Measurements from ENCODE around the gene MAP3K9.

Gene MAP3K9

DNA sequence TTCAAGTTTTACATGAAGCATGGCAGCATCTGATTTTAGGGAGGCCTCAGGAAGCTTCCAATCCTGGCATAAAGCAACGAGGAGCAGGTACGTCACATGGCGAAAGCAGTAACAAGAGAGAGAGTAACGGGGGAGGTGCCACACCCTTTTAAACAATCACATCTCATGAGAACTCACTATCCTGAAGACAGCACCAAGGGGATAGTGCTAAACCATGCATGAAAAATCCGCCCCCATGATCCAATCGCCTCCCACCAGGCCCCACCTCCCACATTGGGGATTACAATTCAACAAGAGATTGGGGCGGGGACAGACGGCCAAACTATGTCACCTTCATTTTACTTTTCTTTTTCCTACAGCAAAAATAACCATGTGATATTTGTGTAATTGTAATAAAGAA, 7.2 kb upstream of the MAP3K9 start:
- DNase-seq, result no peak

DNA sequence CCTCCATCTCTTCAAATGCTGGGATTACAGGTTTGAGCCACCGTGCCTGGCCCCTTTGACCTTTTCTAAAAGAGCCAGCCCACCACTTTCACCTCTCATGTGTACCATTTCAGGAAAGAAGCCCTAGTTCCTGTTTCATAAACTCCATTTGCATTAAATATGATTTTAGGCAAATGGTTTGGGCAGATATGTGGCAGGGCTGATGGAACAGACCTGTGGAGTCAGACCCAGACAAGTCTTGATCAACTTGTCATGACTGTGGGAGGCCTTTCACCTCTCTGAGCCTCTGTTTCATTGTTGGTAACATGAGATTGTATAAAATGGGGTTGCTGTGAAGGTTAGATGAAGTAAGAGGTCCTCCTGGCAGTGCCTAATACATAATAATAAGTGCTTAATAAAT, 5.2 kb upstream of the MAP3K9 start:
- no peak for DNase-seq

DNA sequence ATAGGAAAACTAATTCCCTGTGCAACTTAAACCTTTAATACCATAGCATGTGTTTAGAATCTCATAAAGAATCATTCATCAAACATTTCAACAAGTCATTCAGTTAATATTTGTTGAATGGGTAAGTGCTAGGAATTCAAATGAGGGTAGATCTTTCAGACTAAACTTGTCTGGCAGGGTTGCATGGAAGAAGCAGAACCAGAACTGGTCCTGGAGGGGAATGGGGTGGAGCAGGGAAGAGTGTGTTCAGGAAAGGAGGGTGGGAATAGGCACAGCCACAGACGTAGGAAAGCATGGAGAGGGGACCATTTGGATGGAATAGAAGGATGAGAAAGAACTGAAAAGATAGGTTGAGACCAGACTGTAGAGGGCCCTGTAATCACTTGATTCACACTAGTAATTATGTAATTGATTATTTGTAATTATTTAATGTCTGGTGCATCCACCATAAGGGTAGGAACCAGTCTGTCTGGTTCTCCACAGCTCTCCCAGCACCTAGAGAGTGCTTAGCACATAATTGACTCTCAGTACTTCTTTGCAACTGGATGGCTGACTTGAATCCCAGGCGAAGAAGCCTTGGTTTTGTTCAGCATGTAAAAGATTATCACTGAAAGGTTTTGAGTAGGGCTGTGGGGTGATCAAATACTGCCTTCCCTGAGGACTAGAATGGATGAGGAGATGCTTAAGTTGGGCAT, 3.0 kb upstream of the MAP3K9 start:
- no peak for DNase-seq

DNA sequence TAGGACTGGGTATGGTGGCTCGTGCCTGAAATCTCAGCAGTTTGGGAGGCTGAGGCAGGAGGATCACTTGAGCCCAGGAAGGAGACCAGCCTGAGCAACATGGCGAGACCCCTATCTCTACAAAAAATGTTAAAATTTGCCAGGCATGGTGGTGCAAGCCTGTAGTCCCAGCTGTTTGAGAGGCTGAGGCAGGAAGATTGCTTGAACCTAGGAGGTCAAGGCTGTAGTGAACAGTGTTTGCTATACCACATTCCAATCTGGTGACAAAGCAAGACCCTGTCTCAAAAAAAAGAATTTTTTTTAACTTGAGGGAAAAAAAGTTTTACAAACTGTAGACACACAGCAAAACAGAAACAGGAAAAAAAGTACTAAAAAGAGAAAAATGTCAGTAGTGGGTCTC, 2.3 kb upstream of the MAP3K9 start:
- no peak for DNase-seq

DNA sequence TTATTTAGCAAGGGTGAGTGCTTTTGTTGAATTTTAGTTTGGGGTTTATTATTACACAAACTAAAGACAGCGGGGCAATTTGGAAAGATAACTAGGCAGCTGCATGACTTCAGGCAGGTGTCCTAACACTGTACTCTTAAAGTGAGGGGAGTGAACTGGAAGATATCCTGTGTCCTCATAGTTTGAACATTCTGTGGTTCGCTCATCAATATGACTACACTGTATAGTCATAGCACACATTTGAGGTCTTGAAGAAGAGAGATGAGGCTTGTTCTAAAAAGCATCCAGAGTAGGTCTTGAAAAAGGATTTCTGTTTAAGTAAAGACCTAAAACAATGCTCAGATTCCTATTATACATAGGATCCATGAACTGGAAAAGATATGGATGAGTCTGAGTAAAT, 1.7 kb upstream of the MAP3K9 start:
- no peak for DNase-seq

DNA sequence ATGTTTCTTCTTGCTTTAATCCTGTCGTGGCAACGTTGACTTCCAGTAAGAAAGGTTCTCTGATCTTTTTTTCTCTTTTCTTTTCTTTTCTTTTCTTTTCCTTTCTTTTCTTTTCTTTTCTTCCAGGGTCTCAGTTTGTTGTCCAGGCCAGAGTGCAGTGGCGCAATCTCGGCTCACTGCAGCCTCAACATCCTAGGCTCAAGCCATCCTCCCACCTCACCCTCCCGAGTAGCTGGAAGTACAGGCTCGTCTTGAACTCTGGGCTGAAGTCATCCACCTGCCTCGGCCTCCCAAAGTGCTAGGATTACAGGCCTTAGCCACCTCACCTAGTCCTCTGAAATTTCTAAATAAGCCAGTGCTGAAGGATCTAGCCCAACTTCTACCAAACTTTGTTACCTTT, 1.3 kb upstream of the MAP3K9 start:
- no peak for DNase-seq

DNA sequence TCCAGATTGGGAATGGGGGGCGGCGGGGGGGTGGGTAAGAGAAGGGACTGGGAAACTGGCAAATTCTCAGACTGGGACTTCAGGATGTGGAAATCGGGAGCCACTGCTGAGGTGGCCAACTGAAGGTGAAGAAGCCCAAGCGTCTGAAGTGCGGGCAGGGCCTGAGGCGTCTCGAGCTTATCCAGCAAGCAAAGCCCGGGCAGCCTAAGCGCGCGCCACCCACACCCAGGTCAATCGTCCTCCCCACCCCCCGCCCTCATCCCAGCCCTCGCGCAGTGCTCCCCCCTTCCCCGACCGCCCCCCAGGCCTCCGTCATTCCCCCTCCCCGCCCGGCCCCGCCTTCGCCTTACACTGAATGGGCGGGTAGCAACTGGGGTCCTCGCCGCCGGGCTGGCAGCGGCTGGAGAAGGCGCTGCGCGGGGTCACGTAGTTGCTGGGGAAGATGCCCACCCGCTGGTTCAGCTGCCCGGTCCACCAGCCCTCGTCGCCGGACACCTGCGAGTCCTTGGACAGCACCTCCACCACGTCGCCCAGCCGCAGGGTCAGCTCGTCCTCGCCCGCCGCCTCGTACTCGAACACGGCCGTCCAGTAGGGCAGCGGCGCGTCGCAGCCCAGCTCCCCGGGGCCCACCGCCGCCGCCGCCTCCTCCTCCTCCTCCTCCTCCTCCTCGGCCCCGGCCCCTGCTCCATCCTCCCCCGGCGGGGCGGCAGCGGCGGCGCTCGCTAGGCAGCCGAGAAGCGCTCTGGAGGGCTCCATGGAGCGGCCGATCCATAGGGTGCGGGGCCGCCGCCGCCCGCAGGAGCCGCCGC, 693 bp downstream of the MAP3K9 start:
- no peak for DNase-seq

DNA sequence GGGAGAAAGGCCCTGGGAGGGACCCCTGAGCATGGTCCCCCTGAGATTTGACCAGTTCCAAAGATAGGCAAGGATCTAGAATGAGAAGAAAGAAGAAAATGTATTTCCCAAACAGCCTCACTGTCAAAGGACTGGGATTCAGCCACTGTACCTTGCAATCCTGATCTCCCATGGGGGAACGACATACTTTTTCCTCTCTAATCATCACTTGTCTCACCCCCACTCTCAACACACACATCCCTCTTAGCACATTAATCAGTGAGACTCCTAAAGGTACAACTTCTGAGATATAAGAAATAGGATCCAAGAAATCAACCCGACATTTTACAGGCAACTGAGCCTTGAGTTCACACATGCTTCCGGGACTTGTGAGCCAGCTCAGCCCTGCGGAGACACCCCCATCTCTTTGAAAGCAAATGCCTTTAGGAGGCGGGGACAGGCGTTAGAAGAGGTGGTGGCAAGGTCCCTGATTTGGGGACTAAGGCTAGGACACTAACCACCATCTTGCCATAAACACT, 1.4 kb downstream of the MAP3K9 start:
- no peak for DNase-seq

DNA sequence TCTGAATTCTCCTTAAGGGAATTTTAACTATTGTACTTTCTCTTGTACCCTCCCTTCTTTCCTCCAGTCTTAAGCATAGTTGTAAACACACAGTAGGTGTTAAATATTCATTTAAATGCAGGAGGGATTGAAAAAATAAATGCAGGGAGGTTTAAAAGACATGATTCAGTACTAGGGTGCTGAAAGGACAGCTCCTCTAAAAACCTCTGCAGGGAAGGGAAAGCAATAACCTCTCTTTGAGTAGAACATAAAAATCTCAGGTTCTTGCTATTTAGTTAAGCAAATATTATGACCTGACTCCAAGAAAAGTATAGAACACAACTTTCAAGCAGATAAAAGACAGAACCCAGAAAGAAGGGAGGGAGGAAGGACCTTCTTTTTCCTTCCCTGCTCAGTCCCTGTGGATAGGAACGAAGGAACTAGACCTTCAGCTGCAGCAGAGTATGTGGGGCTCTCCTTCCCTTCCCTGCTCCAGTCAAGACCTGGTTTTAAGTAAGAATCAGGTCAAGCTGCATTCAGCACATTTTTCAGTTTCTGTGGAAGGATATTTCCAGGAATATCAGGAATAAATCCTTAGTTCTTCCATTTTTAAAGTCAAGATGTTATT, 4.7 kb downstream of the MAP3K9 start:
- no peak for DNase-seq

DNA sequence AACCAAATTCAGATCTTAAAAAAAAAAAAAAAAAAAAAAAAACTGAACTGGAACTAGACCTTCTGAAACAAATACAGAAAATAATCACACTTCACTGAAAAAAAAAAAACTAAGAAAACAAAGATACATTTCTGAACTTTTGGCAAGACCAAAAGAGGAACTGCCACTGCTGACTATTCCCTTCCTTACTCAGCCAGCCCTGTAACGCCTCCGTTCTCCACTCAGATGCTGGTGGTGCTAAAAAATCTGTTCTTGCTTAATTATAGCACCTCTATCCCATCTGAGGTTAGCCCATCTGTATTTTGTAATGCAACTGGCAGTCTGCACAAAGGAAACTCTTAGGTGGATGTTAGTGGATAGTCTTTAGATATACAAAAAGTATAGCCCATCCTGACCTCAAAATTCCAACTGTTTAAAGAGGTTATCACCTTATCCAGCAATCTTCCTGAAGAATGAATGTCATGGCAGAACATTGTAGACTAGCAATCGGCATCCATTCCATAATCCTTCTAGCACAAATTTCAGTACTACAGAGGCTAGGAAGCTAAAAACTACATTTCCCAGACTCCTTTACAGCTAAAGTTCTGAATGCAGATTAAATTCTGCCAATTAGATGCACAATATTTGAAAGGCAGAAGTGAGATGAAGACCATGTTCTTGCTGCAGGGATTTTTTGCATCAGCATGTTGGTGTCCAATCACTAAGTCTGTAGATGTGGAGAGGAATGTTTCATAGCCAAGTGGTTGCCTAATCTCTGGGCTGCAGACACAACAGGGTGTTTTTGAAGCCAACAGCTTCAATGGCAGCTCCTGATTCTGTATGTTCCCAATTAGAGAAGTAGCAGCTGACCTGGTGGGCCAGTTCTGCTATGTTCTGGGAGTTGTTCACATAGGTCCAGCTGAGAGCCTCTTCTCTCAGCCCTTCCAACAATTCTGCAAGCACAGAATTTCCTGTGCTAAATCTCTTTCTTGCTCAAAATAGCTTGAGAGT, 5.7 kb downstream of the MAP3K9 start:
- no peak for DNase-seq

DNA sequence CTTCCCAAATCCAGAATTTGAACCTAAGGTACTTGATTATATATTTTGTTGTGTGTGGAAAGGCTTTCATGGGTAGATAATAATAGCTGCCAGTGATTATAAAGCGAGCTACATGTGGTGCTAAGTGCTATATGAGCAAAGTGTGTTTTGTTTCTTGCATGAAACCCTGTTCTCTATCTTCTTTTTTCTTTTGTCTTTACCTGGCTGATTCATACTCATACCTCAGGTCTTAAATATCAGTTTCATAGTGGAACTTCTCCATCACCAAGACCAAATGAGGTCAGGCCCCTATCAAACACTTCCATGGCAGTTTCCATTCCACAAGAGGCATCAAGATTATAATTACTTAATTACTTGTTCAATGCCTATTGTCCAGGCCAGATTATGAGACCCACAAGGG, 6.9 kb downstream of the MAP3K9 start:
- no peak for DNase-seq

DNA sequence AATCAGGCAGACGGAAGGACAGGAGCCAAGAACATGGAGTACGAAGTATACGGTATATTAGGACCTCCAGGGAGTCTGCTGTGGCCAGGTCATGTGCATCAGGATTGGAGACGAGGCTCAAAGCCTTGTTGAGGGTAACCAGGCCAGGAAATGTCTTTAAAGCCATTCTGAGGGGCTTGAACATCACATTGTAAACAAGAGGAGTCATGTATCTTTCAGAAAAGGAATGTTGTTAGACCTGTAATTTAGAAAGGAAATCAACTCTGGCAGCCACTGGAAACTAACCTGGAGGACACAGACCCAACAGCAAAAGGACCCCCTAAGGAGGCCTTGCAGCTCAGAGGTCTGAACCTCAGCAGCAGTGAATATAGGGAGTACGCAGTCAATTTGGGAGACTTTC, 7.5 kb downstream of the MAP3K9 start:
- DNase-seq, result no peak

DNA sequence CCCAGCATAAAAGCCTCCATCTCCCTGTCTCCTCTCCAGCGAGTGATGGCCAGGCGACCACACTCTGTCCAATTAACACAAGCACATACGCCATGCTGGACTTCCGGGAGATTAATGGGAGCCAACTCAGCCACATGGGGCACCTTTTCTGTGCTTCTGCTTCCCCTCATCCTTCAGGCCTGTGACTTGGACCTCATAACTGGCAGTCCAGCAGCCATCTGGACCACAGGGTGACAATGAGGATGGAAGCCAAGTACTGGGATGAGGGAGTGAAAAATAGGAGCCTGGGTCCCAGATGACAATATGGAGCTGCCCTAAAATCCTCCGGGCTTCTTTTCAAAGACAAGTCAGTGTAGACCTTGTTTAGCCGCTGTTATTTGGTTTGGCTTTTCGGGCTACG, 12.8 kb downstream of the MAP3K9 start:
- DNase-seq, result no peak

DNA sequence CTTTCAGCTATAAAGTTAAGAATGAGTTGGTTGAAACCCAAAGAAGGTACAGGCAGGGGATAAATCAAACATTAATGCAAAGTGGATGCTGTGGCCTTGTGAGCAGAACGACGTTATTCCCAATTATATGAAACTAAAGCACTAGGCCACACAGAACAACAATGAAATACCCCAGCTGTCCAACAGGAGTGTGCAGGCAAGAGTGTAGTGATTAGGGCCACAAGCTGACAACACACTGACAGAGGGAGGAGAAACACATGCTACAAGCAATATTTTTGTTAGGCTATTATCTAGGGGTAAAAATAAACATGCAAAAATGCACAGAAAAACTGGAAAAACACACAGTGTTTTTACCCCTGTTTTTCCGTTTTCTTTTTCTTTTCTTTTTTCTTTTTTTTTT, 15.0 kb downstream of the MAP3K9 start:
- DNase-seq, result no peak

DNA sequence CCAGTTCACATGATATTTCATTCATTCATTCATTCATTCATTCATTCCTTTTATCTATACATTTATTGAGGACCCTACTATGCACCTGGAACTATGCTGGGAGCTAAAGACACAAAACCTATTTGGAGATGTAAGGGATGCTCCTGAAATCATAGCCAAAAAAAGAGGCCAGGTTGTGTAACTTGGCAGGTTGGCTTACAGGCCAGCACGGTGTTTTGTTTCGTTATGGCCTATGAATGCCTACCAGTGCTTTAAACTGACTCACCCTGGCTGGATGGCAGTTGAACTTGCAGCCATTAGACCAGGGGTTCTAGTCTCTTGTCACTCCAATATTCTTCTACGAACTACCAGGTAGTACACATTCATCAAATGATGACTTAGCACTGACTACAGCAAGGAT, 15.7 kb downstream of the MAP3K9 start:
- no peak for DNase-seq

DNA sequence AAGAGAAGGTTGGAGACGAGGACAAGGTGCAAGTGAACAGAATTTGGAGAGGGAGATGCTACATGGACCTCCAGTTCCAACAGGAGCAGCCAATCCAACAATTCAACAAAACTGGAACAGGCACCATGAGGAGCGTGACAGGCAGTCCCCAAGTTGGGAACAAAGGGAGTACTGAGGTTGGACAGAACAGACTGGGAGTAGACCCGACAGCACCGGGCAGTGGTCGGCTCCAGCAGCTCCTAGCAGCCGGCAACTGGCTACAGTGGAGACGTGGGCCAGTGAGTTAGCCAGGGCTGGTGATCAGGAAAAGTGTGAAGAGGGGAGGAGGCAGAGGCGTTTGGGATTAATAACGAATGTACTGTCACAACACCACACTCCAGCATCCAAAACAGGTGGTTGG, 16.4 kb downstream of the MAP3K9 start:
- no peak for DNase-seq

DNA sequence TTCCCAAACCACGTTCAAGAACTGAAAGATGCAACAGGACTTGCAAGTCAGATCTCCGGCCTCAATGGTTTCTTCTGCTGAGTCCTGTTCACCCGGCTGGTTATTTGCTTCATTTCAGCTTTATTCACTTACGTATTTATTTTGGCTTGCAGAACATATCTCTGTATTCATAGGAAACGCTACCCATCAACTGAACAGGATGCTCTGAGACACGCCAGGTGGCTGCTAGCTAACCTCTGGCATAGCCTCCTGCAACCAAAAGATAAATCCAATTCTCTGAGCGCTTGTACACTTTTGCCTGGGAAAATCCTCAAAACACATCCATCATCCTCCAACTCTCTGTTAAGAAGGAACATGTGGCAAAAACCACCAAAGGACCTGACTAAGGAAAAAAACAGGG, 17.3 kb downstream of the MAP3K9 start:
- no peak for DNase-seq

DNA sequence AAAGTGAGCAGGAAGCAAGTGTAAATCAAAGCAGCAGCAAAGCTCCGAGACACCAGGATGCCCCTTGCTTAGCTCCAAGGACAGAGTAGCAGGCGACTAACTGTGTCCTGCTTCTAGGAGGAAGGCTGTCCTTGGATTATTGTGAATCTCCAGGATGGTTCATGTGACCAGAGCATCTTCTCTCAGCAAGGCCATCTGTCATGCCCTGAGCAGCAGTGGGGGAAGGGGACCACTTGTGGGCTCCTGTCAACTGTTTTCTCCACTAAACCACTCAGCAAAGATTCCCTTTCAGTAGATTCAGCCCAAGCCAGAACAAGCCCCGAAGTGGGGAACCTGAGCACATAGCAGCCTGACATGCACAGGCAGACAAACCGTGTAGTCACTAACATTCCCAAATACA, 19.4 kb downstream of the MAP3K9 start:
- no peak for DNase-seq

DNA sequence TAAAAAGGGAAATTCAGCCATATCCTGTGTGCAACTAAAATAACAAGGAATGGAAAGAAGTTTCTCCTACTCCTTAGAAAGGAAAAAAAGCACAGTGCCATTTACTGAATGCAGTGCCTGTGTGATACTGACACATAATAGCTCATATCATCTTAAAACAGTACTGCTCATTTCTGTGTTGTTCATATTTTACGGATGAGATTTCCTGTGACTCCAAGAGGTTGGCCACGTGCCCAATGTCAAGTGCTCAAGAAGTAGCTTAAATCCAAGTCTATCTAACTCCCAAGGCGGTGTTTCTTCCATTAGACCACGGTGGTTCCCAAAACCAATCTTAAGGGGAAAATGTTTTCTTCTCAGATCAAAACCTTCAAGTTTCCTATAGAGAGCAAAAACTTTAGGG, 20.0 kb downstream of the MAP3K9 start:
- no peak for DNase-seq

DNA sequence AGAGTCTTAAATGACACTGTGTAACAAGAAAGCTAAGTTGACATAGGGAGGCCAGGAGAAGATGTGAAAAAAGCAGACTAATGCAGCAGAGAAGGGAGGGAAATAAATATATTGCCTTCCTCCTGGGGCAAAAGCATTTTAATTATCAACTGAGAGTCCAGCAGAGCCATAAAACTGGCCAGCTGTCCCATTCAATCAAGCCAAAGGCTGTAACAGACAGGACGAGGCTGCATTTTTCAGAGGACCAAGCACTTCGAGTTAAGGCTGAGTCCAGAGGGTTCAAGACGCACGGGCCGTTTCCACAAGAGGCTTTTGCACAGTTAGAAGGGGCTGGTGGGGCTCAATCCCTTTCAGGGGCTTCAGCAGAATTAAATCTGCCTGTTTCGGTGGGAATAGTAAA, 20.4 kb downstream of the MAP3K9 start:
- DNase-seq, result no peak

DNA sequence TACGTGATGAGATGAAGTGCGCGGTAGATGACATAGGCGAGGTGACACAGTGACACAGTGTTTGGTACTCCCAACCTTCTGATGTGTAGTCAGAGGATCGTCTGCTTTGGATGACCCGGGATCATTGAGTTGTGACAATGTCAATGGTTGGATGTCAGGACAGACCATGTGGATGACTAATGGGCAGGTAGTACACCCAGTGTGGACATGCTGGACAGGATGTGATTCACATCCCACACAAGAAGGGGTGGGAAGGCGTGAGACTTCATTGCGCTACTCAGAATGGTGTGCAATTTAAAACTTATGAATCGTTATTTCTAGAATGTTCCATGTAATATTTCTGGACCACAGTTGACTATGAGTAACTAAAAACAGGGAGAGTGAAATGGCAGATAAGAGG, 23.8 kb downstream of the MAP3K9 start:
- no peak for DNase-seq

DNA sequence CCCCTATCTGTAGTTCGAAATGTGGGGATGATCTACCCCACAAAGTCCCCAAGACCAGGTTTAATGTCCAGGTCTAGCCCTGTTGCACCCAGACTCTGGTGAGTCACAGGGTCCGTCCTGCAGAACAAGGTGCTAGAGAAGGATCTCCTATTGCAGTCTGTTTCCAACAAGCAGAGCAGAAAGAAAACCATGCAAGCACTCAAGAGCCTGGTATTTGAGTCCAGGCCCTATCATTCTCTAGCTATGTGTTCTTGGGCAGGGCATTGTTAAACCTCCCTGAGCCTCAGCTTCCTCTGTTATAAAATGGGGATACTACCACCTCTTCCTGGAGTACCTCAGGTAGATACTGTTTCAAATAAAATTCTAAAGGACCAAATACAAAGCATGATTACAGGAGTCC, 24.4 kb downstream of the MAP3K9 start:
- no peak for DNase-seq

DNA sequence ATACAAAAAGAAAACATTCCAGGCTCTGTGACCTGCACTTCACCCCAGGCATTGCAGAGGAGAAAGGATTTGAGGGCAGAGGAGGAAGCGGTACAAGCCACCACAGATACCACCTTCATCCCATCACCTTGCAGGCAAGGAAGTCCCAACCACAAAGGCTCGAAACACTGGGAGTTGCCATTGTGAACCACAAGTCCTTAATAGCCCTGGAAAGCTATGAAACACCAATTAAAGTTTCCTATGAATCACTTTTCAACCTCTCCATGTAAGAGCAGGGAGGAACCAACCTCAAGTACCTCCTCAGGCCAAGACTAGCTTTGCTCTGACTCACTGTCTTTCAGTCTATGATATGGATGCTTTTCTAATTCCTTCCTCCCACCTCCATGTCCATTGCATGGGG, 27.0 kb downstream of the MAP3K9 start:
- DNase-seq, result no peak
